Glutamatergic neuron (in vitro differentiated cells): Measurements from ENCODE around the gene ASCL5. TPM values are rescaled to one million over a fixed set of nuclear protein-coding genes. Genes with fewer than 3 reads are reported as not detected.

Experiments
- DNase-seq: peaks from one replicate; pipeline ENCODE4 v3.0.0; 2022
- H3K27ac Mint-ChIP-seq: one replicate; pipeline ENCODE4 v1.8.0; 2020; ENCODE audit warnings: mild to moderate bottlenecking, mixed read lengths, inconsistent platforms; ENCODE audit not compliant: unreplicated experiment
- H3K27me3 Mint-ChIP-seq: one replicate; pipeline ENCODE4 v1.8.0; 2020; ENCODE audit warnings: mild to moderate bottlenecking, moderate library complexity, mixed read lengths, inconsistent platforms; ENCODE audit not compliant: unreplicated experiment
- H3K36me3 Mint-ChIP-seq: one replicate; pipeline ENCODE4 v1.8.0; 2020; ENCODE audit warnings: mild to moderate bottlenecking, mixed read lengths, inconsistent platforms; ENCODE audit not compliant: unreplicated experiment
- H3K4me1 Mint-ChIP-seq: one replicate; pipeline ENCODE4 v1.8.0; 2020; ENCODE audit warnings: mild to moderate bottlenecking, low read depth, mixed read lengths, inconsistent platforms; ENCODE audit not compliant: unreplicated experiment
- H3K4me3 Mint-ChIP-seq: one replicate; pipeline ENCODE4 v1.8.0; 2020; ENCODE audit warnings: mild to moderate bottlenecking, mixed read lengths, inconsistent platforms; ENCODE audit not compliant: unreplicated experiment
- H3K9me3 Mint-ChIP-seq: one replicate; pipeline ENCODE4 v1.8.0; 2020; ENCODE audit warnings: mild to moderate bottlenecking, moderate library complexity, mixed read lengths, inconsistent platforms; ENCODE audit not compliant: unreplicated experiment
- total RNA-seq: library from RNA; stranded (reverse); fragmentation: NEBNext Ultra II Directional; extraction: Animal tissue kit (Norgen Biotek cat#: 25700); gene quantifications from one replicate; pipeline ENCODE4 v1.2.1, GENCODE V29; 2021; ENCODE audit not compliant: unreplicated experiment
- TF ChIP-seq, protein P1 (sequence below): fragments of 200-600 bp; sonication (generic); IDR thresholded peaks from one replicate; pipeline ENCODE4 v1.5.0; 2021; ENCODE audit not compliant: partially characterized antibody, unreplicated experiment

The ASCL5 gene
- total RNA-seq, 1 donor from 2014 or later, result not detected

DNA sequence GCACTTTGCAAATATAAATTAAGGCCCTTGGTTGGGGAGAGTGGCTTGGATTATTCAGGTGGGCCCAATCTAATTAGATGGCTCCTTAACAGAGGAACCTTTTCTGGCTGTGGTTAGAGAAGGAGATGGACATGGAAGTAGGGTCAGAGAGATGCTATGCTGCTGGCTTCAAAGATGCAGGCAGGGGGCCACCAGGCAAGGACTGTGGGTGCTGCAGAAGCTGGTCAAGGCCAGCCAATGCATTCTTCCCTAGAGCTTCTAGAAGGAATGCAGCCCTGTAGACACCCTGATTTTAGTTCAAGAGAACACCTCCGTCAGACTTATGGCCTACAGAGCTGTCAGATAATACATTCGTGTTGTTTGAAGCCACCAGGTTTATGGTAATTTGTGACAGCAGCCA lies 31.0 kb upstream of the ASCL5 start:
- TF ChIP-seq, protein P1, sequence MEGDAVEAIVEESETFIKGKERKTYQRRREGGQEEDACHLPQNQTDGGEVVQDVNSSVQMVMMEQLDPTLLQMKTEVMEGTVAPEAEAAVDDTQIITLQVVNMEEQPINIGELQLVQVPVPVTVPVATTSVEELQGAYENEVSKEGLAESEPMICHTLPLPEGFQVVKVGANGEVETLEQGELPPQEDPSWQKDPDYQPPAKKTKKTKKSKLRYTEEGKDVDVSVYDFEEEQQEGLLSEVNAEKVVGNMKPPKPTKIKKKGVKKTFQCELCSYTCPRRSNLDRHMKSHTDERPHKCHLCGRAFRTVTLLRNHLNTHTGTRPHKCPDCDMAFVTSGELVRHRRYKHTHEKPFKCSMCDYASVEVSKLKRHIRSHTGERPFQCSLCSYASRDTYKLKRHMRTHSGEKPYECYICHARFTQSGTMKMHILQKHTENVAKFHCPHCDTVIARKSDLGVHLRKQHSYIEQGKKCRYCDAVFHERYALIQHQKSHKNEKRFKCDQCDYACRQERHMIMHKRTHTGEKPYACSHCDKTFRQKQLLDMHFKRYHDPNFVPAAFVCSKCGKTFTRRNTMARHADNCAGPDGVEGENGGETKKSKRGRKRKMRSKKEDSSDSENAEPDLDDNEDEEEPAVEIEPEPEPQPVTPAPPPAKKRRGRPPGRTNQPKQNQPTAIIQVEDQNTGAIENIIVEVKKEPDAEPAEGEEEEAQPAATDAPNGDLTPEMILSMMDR, result no peak
- peaks cover 8% of the 10 kb centered on the region for H3K4me1 Mint-ChIP-seq
- H3K9me3 Mint-ChIP-seq, result peaks cover 3% of the 10 kb centered on the region
- no peak overlapping the region for H3K4me3 Mint-ChIP-seq
- no peak for DNase-seq
- peaks cover 5% of the 10 kb centered on the region for H3K27me3 Mint-ChIP-seq
- H3K27ac Mint-ChIP-seq, result no peak overlapping the region
- H3K36me3 Mint-ChIP-seq, result peaks cover 14% of the 10 kb centered on the region

DNA sequence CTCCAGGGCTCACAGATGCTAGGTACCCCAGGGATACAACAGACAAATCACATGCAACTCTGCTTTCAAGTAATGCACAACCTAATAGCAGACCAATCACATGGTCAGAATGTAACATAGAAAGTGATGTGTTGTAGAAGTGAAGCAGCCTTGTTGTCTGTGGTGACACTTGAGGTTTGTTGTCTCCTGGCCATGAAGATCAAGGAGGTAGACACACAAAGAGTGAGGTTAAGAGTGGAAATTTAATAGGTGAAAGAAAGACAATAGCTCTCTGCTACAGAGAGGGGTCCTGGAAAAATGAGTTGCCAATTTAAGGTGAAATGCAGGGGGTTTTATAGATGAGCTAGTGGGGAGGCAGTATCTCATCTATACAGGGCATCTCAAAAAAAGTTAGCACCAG lies 29.8 kb upstream of the ASCL5 start:
- DNase-seq, result no peak
- peaks cover 14% of the 10 kb centered on the region for H3K36me3 Mint-ChIP-seq
- H3K4me1 Mint-ChIP-seq, result peaks cover 8% of the 10 kb centered on the region
- peaks cover 8% of the 10 kb centered on the region for H3K27me3 Mint-ChIP-seq
- no peak overlapping the region for H3K27ac Mint-ChIP-seq
- TF ChIP-seq, protein P1, result no peak
- H3K9me3 Mint-ChIP-seq, result peaks cover 4% of the 10 kb centered on the region
- no peak overlapping the region for H3K4me3 Mint-ChIP-seq

DNA sequence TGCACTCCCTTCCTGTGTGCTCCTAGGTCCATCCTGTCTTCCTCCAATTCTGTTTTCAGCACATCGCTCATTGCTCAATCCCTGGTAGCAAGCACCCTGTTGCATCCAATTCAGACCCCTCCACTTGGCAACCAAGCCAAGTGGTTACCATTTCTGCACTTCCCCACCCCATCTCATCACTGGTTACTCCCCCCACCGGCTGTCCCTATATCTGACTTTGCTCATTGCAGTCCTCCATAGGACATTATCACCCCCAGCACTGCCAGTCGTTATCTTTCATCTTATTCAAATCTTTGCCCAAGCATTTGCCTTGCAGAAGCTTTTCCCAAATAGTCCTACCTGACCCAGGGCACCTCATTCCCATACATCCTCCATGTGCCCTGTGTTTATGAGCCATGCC lies 29.4 kb upstream of the ASCL5 start:
- Mint-ChIP-seq H3K4me1 (peaks cover 8% of the 10 kb centered on the region), H3K9me3 (peaks cover 4% of the 10 kb centered on the region), H3K36me3 (peaks cover 14% of the 10 kb centered on the region), H3K27me3 (peaks cover 8% of the 10 kb centered on the region), H3K27ac (no peak overlapping the region), H3K4me3 (no peak overlapping the region)
- TF ChIP-seq, protein P1, result no peak
- no peak for DNase-seq

DNA sequence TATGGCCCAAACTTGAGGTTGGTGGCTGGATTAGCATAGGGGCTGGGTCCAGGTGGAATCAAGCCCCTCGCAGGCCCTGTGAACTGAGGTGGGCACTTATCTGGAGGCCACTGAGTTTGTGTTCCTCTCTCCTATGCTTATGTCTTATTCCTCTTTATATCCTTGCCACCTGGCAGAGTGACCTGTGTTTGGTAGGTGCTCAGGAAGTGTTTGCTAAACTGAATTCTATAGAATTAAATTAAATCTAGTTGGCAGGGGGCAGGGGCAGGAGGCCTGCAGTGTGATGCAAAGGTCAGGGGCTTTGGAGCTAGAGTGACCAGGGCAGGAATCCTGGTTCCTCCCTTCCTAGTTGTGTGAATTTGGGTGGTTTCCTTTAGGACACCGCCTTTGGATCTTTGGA lies 28.4 kb upstream of the ASCL5 start:
- TF ChIP-seq, protein P1, result no peak
- Mint-ChIP-seq H3K36me3 (peaks cover 19% of the 10 kb centered on the region), H3K9me3 (peaks cover 4% of the 10 kb centered on the region), H3K4me3 (no peak overlapping the region), H3K27me3 (peaks cover 8% of the 10 kb centered on the region), H3K27ac (no peak overlapping the region), H3K4me1 (peaks cover 10% of the 10 kb centered on the region)
- DNase-seq, result no peak

DNA sequence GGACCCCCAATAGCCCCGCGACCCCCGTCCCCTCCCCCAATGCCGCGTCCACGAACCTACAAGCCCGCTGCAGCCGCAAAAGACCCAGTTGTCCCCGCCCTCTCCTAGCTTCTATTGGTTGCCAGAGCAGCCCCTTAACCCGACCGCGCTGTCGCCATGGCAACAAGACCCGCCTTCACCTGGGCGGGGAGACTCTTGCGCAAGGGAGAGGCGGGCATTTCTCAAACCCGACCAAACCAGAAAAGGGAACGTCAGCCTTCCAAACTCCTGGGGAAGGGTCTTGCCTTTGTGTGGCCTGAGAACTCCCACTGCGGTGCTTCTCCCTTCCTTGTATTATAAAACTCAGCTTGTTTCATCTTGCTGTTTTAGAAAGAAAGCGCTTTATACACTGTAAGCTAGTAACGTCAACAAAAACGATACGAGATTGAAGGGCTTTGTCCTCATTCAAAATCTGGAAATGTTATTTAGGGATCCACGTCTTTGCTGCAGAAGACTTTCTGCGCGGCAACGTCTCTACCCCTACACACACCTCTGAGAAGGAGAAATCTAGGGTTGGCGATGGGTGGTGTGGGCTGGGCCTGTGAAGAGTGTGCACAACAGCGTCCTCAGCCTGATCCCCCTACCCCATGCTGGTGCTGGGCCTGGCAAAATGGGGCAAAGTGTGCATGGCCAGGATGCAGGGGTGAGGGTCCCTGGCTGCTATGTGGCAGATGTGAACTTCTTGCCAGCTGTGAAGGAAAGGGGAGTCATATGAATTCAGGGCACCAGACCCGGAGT lies 27.6 kb upstream of the ASCL5 start, which contains the start of gene TMEM9:
Gene TMEM9, minus strand, starts transcription at position 86 of the 777 bp plus-strand sequence. CDS start 551 bp downstream, outside the sequence.
- H3K4me1 Mint-ChIP-seq, result peaks cover 10% of the 10 kb centered on the region
- H3K9me3 Mint-ChIP-seq, result peaks cover 4% of the 10 kb centered on the region
- peaks cover 6% of the 10 kb centered on the region for H3K27me3 Mint-ChIP-seq
- peak within 1 kb of the TSS; percentile 98 for H3K27ac Mint-ChIP-seq
- TF ChIP-seq, protein P1, result no peak
- H3K4me3 Mint-ChIP-seq, result peak within 1 kb of the TSS; percentile 96
- peaks cover 19% of the 10 kb centered on the region for H3K36me3 Mint-ChIP-seq
- peak; percentile 100 for DNase-seq
